HEK293 (cell line): Measurements from ENCODE around the gene ZNF507.

Source experiments
- CTCF ChIA-PET: fragments of 350-600 bp; formaldehyde crosslinking; extraction: SDS; loops from one replicate; lab custom pipeline; 2021; ENCODE audit warnings: antibody characterized with exemption; lab: Yijun Ruan, JAX
- POLR2A ChIA-PET: fragments of 300-600 bp; formaldehyde crosslinking; extraction: SDS; loops from one replicate; lab custom pipeline; 2020; ENCODE audit warnings: antibody characterized with exemption, inconsistent platforms; lab: Yijun Ruan, JAX
- H3K27ac ChIP-seq: fragments of 200-500 bp; sonication (Bioruptor generic); 2 replicates; pipeline ENCODE4 v1.5.1; 2014; ENCODE audit warnings: low read depth, low read length, control low read depth, inconsistent platforms; ENCODE audit errors: extremely low read depth
- H3K36me3 ChIP-seq, 2 experiments: fragments of 200-500 bp in 1 of 2; sonication (Bioruptor generic) in 1 of 2; 1 replicate in 1 of 2; 2 replicates in 1 of 2; pipeline ENCODE4 v1.5.1; 2014 to 2017; ENCODE audit warnings: inconsistent platforms in 2 of 2, low read length in 2 of 2; ENCODE audit not compliant: control insufficient read depth in 2 of 2, insufficient read depth in 1 of 2
- H3K4me1 ChIP-seq: fragments of 200-500 bp; sonication (Bioruptor generic); 2 replicates; pipeline ENCODE4 v1.5.1; 2014; ENCODE audit warnings: mild to moderate bottlenecking, low read length, inconsistent platforms; ENCODE audit not compliant: control insufficient read depth, insufficient read depth
- H3K4me3 ChIP-seq: 2 replicates; pipeline ENCODE4 v1.5.1; 2011; ENCODE audit warnings: low read depth, mild to moderate bottlenecking, control low read depth, low read length, moderate library complexity
- H3K9me3 ChIP-seq: fragments of 200-500 bp; sonication (Bioruptor generic); 2 replicates; pipeline ENCODE4 v1.5.1; 2014; ENCODE audit warnings: low read depth, low read length, inconsistent platforms; ENCODE audit not compliant: control insufficient read depth, insufficient read depth
- BCL11A ChIP-seq: fragments of 450-650 bp; formaldehyde crosslinking; IDR thresholded peaks from 2 replicates; pipeline ENCODE4 v1.5.1; 2016; ENCODE audit warnings: low read depth, missing biosample characterization, missing genetic modification characterization
- GLI2 ChIP-seq: fragments of 450-650 bp; formaldehyde crosslinking; IDR thresholded peaks from 2 replicates; pipeline ENCODE4; 2017; ENCODE audit warnings: missing biosample characterization, missing genetic modification characterization, low read depth, borderline replicate concordance
- KLF1 ChIP-seq: fragments of 450-650 bp; formaldehyde crosslinking; IDR thresholded peaks from 2 replicates; pipeline ENCODE4 v1.5.1; 2016; ENCODE audit warnings: missing biosample characterization, missing genetic modification characterization
- KLF17 ChIP-seq: fragments of 450-650 bp; formaldehyde crosslinking; IDR thresholded peaks from 2 replicates; pipeline ENCODE4 v1.5.1; 2016; ENCODE audit warnings: missing biosample characterization, missing genetic modification characterization
- ZBTB1 ChIP-seq: fragments of 450-650 bp; formaldehyde crosslinking; IDR thresholded peaks from 2 replicates; pipeline ENCODE4 v1.5.1; 2016; ENCODE audit warnings: missing biosample characterization, missing genetic modification characterization
- ZNF157 ChIP-seq: fragments of 450-650 bp; formaldehyde crosslinking; IDR thresholded peaks from 2 replicates; pipeline ENCODE4 v1.5.1; 2016; ENCODE audit warnings: missing biosample characterization, missing genetic modification characterization
- ZNF169 ChIP-seq: fragments of 450-650 bp; formaldehyde crosslinking; IDR thresholded peaks from 2 replicates; pipeline ENCODE4 v1.5.1; 2016; ENCODE audit warnings: missing biosample characterization, missing genetic modification characterization
- ZNF280C ChIP-seq: fragments of 450-650 bp; formaldehyde crosslinking; IDR thresholded peaks from 2 replicates; pipeline ENCODE4 v1.5.1; 2016; ENCODE audit warnings: missing biosample characterization, missing genetic modification characterization
- ZNF391 ChIP-seq: fragments of 450-650 bp; formaldehyde crosslinking; IDR thresholded peaks from 2 replicates; pipeline ENCODE4 v1.5.1; 2016; ENCODE audit warnings: low read depth, missing biosample characterization, missing genetic modification characterization, borderline replicate concordance
- ZNF488 ChIP-seq: fragments of 450-650 bp; formaldehyde crosslinking; IDR thresholded peaks from 2 replicates; pipeline ENCODE4 v1.5.1; 2016; ENCODE audit warnings: missing biosample characterization, missing genetic modification characterization
- ZNF530 ChIP-seq: fragments of 450-650 bp; formaldehyde crosslinking; IDR thresholded peaks from 2 replicates; pipeline ENCODE4 v1.5.1; 2016; ENCODE audit warnings: low read depth, missing biosample characterization, missing genetic modification characterization
- ZNF600 ChIP-seq: fragments of 450-650 bp; formaldehyde crosslinking; IDR thresholded peaks from 2 replicates; pipeline ENCODE4 v1.5.1; 2016; ENCODE audit warnings: missing biosample characterization, missing genetic modification characterization
- ZNF610 ChIP-seq: fragments of 450-650 bp; formaldehyde crosslinking; IDR thresholded peaks from 2 replicates; pipeline ENCODE4 v1.5.1; 2016; ENCODE audit warnings: missing biosample characterization, missing genetic modification characterization, borderline replicate concordance
- ZNF704 ChIP-seq: fragments of 450-650 bp; formaldehyde crosslinking; IDR thresholded peaks from 2 replicates; pipeline ENCODE4 v1.5.1; 2016; ENCODE audit warnings: missing biosample characterization, missing genetic modification characterization
- ZNF776 ChIP-seq: fragments of 450-650 bp; formaldehyde crosslinking; IDR thresholded peaks from 2 replicates; pipeline ENCODE4 v1.5.0; 2017; ENCODE audit warnings: missing biosample characterization, missing genetic modification characterization, borderline replicate concordance
- ZNF830 ChIP-seq: fragments of 450-650 bp; IDR thresholded peaks from 2 replicates; pipeline ENCODE4 v1.5.0; 2018; ENCODE audit warnings: missing biosample characterization, missing genetic modification characterization, low read depth, mild to moderate bottlenecking, moderate library complexity
- ZNF837 ChIP-seq: fragments of 450-650 bp; formaldehyde crosslinking; IDR thresholded peaks from 2 replicates; pipeline ENCODE4 v1.5.1; 2016; ENCODE audit warnings: missing biosample characterization, missing genetic modification characterization
- ZXDB ChIP-seq: fragments of 450-650 bp; formaldehyde crosslinking; IDR thresholded peaks from 2 replicates; pipeline ENCODE4 v1.5.1; 2016; ENCODE audit warnings: missing biosample characterization, missing genetic modification characterization

The ZNF507 gene

GRCh38 chr19:32349724-32350470 lies 4.5 kb downstream of the ZNF507 start:
- POLR2A ChIA-PET, result interaction anchor here (0.6 to 1.2 kb wide), 5 partner anchors 10 to 56 kb away, joined by 3 to 4 read pairs (median 3); partner anchors contain the start of gene DPY19L3
- no peak overlapping the region for H3K4me3 ChIP-seq
- H3K9me3 ChIP-seq, result peaks cover 2% of the 10 kb centered on the region; the same call in 1 of the 2 replicates
- H3K4me1 ChIP-seq, result peaks cover 25% of the 10 kb centered on the region
- CTCF ChIA-PET, result interaction anchor here (0.6 to 2.1 kb wide), 5 partner anchors 8 to 17 kb away, joined by 3 to 13 read pairs (median 6); no protein-coding TSS in a partner anchor
- TF ChIP-seq ZXDB (tag by site-specific recombination) (no peak), ZNF530 (tag by site-specific recombination) (0 out of 2 replicates have a peak, but pooled peaks have one; percentile 5), ZNF610 (no peak), ZBTB1 (tag by site-specific recombination) (0 out of 2 replicates have a peak, but pooled peaks have one; percentile 13)
- no peak overlapping the region for H3K27ac ChIP-seq
- H3K36me3 ChIP-seq, result peaks cover 68 to 78% of the 10 kb centered on the region in 2 experiments

- ChIA-PET POLR2A (interaction anchor here (0.6 to 1.2 kb wide), 4 partner anchors 23 to 771 kb away, joined by 3 to 5 read pairs (median 3); partner anchors contain the start of gene DPY19L3), CTCF (interaction anchor here (0.6 to 2.1 kb wide), 5 partner anchors 10 to 25 kb away, joined by 3 to 13 read pairs (median 4); no protein-coding TSS in a partner anchor)
- TF ChIP-seq KLF17 (tag by site-specific recombination), result no peak
- no peak for TF ChIP-seq ZNF488 (tag by site-specific recombination)
- TF ChIP-seq BCL11A (tag by site-specific recombination), result no peak
- no peak for TF ChIP-seq ZNF704
- no peak for TF ChIP-seq GLI2
- TF ChIP-seq ZNF391 (tag by site-specific recombination), result no peak
- TF ChIP-seq ZNF776 (tag by site-specific recombination), result no peak
- H3K4me1 ChIP-seq, result peaks cover 25% of the 10 kb centered on the region
- H3K4me3 ChIP-seq, result no peak overlapping the region
- H3K36me3 ChIP-seq, result peaks cover 74 to 84% of the 10 kb centered on the region in 2 experiments
- no peak overlapping the region for H3K27ac ChIP-seq
- H3K9me3 ChIP-seq, result peaks cover 2% of the 10 kb centered on the region; the same call in 1 of the 2 replicates
Observed at GRCh38 chr19:32350471-32350865, 5.1 kb downstream of the ZNF507 start.

GRCh38 chr19:32350987-32351348 lies 5.6 kb downstream of the ZNF507 start:
- Histone ChIP-seq H3K36me3 (peaks cover 79 to 89% of the 10 kb centered on the region in 2 experiments), H3K9me3 (peaks cover 2% of the 10 kb centered on the region; the same call in 1 of the 2 replicates), H3K4me3 (no peak overlapping the region), H3K27ac (no peak overlapping the region), H3K4me1 (peaks cover 25% of the 10 kb centered on the region)
- POLR2A ChIA-PET, result interaction anchor here (0.6 to 1.2 kb wide), 7 partner anchors 23 to 772 kb away, joined by 3 to 5 read pairs (median 3); partner anchors contain the start of gene DPY19L3
- TF ChIP-seq ZNF169 (no peak), ZNF280C (tag by site-specific recombination) (no peak), ZNF837 (tag by site-specific recombination) (no peak), ZNF830 (tag by site-specific recombination) (no peak), KLF1 (tag by site-specific recombination) (no peak), ZNF600 (tag by site-specific recombination) (no peak), ZNF157 (tag by site-specific recombination) (no peak)
- CTCF ChIA-PET, result interaction anchor here (0.6 to 2.1 kb wide), 7 partner anchors 10 to 47 kb away, joined by 3 to 13 read pairs (median 3); no protein-coding TSS in a partner anchor
